ENCODE results near the gene TRPV2.

TRPV2 gene

GRCh38 chr17:16479264-16479663 is 63.9 kb downstream of the TRPV2 start:
- no peak for DNase-seq

DNA sequence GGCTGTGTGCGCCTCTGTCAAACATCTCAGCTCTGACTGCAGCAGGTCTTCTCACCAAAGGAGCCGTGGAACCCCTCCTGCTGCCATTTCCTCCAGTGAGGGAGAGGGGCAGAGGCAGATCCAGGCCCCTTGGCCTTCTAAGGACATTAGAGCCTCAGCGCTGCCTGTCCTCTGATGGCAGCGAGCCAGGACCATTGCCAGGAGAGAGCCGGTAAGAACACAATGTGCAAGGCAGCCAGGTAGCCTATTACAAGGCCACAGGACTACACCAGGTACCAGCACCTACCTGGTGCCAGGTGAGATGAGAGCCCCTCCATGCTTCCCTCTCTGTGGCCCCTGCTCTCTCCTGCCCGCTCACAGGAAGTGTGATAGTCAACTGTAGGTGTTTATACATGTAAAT is 65.6 kb downstream of the TRPV2 start:
- DNase-seq, result no peak

GRCh38 chr17:16482253-16482652 is 66.9 kb downstream of the TRPV2 start:
- DNase-seq, result no peak

- no peak for DNase-seq
These were observed 67.8 kb downstream of the TRPV2 start for GRCh38 chr17:16483021-16483645.

DNA sequence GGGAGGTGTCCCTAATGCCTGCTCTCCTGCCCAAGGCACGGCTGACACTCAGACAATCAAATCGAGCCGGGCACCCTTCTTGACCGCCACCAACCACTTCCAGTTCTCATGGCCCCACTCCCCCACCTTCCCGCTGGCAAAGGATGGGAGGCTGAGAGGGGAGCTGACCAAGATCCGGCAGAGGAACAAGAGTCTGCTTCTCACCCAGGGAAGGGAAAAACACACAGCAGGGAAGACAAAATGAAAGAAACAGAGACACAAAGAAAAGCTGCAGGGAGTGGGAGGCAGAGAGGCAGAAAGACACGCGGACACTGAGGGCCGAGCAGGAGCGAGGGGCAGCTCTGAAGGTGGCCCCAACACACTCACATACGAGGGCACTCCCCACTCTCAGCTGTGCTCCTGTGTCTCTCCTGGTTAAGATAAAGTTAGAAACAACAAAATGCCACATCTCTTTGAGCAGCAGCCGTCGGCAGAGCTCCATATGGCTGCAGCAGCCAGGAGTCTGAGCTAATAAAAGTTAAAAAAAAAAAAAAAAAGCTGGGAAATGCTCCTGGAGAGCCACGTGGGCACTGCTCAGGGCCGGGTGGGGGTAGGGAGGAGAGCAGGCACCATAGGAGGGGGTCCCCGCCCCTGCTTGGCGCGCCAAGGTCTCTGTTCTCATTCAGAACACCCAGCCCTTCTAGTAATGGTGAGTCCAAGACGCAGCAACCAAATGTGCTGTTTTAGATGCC is 69.2 kb downstream of the TRPV2 start:
- no peak for DNase-seq
